OCI-LY3 (cell line): Measurements from ENCODE around the gene CCDC6.

Experiments
- H2AFZ ChIP-seq: fragments of 200-600, 300-600 bp; shearing (Covaris generic); 2 replicates; pipeline ENCODE4 v1.6.0; 2014; ENCODE audit warnings: antibody characterized with exemption, low read depth, low read length
- H3K27ac ChIP-seq: fragments of 200-600, 300-600 bp; sonication (generic); 2 replicates; pipeline ENCODE4 v1.5.1; 2014; ENCODE audit warnings: mild to moderate bottlenecking, low read length, moderate library complexity, mixed read lengths
- H3K27me3 ChIP-seq: fragments of 200-600, 300-600 bp; sonication (generic); 2 replicates; pipeline ENCODE4 v1.6.1; 2014; ENCODE audit warnings: low read depth, low read length, mixed read lengths
- H3K36me3 ChIP-seq: fragments of 200-600, 300-600 bp; sonication (generic); replicated peaks from 2 replicates; pipeline ENCODE3; 2014; ENCODE audit warnings: low read depth, low read length, mixed read lengths
- H3K4me1 ChIP-seq: fragments of 300-600, 200-600 bp; sonication (generic); 2 replicates; pipeline ENCODE4 v1.6.1; 2014; ENCODE audit warnings: low read length, mixed read lengths
- H3K4me2 ChIP-seq: fragments of 200-600, 300-600 bp; sonication (generic); 2 replicates; pipeline ENCODE4 v1.6.1; 2014; ENCODE audit warnings: low read length, mixed read lengths
- H3K4me3 ChIP-seq: fragments of 300-600, 200-600 bp; sonication (generic); 2 replicates; pipeline ENCODE4 v1.5.1; 2014; ENCODE audit warnings: antibody characterized with exemption, mild to moderate bottlenecking, low read length, moderate library complexity
- H3K79me2 ChIP-seq: fragments of 300-600, 200-600 bp; shearing (Covaris generic); 2 replicates; pipeline ENCODE4 v1.6.1; 2014; ENCODE audit warnings: mild to moderate bottlenecking, low read length, mixed read lengths
- H3K9ac ChIP-seq: fragments of 300-600, 200-600 bp; shearing (Covaris generic); 2 replicates; pipeline ENCODE4 v1.6.0; 2014; ENCODE audit warnings: mild to moderate bottlenecking, low read length, moderate library complexity
- H3K9me3 ChIP-seq: fragments of 200-600, 300-600 bp; shearing (Covaris generic); 2 replicates; pipeline ENCODE4 v1.6.1; 2014; ENCODE audit warnings: low read length, mixed read lengths; ENCODE audit not compliant: insufficient read depth
- H4K20me1 ChIP-seq: fragments of 200-600, 300-600 bp; sonication (generic); 2 replicates; pipeline ENCODE4 v1.6.1; 2016; ENCODE audit warnings: low read length, mixed read lengths; ENCODE audit not compliant: insufficient read depth
- EZH2phosphoT487 ChIP-seq: fragments of 200-600 bp; shearing (Covaris generic); IDR thresholded peaks from 2 replicates; pipeline ENCODE4 v1.6.1; 2018; ENCODE audit warnings: antibody characterized with exemption, mixed run types, low read depth
- TF ChIP-seq, protein P1 (sequence below): fragments of 200-600, 300-600 bp; sonication (generic); IDR thresholded peaks from 2 replicates; pipeline ENCODE4 v1.5.1; 2014; ENCODE audit warnings: antibody characterized with exemption, low read length, low read depth

CCDC6 gene

DNA sequence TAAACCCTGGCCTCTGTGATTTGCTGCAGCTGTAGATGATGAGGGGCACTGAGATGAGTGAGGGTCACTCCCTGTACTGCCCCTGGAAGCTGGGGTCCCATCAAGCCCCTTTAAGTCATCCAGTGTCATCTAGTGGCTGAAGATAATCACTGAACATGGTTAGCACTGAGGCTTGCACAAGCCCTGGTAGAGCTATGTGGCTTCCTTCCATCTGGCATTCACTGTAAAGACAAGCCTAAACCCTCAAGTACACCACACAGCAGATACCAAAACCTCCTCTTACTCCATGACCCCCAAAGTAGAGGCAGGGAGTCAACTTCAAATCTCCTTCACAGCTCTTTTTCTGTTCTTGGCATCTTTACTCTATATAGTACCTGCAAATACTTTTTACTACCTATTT, 80.4 kb downstream of the CCDC6 start:
- no peaks in the 10 kb centered on the region for H3K27me3 ChIP-seq
- H3K4me1 ChIP-seq, result peaks cover 14% of the 10 kb centered on the region
- no peak for TF ChIP-seq EZH2phosphoT487
- TF ChIP-seq, protein P1, sequence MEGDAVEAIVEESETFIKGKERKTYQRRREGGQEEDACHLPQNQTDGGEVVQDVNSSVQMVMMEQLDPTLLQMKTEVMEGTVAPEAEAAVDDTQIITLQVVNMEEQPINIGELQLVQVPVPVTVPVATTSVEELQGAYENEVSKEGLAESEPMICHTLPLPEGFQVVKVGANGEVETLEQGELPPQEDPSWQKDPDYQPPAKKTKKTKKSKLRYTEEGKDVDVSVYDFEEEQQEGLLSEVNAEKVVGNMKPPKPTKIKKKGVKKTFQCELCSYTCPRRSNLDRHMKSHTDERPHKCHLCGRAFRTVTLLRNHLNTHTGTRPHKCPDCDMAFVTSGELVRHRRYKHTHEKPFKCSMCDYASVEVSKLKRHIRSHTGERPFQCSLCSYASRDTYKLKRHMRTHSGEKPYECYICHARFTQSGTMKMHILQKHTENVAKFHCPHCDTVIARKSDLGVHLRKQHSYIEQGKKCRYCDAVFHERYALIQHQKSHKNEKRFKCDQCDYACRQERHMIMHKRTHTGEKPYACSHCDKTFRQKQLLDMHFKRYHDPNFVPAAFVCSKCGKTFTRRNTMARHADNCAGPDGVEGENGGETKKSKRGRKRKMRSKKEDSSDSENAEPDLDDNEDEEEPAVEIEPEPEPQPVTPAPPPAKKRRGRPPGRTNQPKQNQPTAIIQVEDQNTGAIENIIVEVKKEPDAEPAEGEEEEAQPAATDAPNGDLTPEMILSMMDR, result no peak
- no peaks in the 10 kb centered on the region for H4K20me1 ChIP-seq
- no peaks in the 10 kb centered on the region for H3K9me3 ChIP-seq
- H3K36me3 ChIP-seq, result no peaks in the 10 kb centered on the region
- H3K27ac ChIP-seq, result no peak overlapping the region
- no peaks in the 10 kb centered on the region for H3K79me2 ChIP-seq
- H3K4me2 ChIP-seq, result no peak overlapping the region
- H3K4me3 ChIP-seq, result no peak overlapping the region
- H2AFZ ChIP-seq, result no peak overlapping the region
- no peak overlapping the region for H3K9ac ChIP-seq

DNA sequence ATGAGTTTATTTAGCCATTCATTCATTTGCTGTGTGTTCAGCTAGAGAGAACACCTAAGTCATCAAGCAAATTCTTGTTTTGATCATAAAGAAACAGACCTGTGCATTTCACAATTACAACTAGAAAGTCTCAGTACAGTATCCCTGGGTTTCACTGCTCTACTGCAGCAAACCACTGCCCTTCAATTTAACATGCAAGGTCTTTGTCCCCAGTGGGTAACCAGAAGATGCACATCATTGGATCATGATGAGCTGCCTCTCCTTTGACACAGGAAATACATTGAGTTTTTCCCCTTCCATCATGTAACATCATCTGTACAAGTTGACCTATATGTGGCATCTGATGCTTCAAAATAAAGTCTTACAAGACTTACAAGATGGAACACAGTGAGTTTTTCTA, 82.6 kb downstream of the CCDC6 start:
- no peaks in the 10 kb centered on the region for H3K9me3 ChIP-seq

DNA sequence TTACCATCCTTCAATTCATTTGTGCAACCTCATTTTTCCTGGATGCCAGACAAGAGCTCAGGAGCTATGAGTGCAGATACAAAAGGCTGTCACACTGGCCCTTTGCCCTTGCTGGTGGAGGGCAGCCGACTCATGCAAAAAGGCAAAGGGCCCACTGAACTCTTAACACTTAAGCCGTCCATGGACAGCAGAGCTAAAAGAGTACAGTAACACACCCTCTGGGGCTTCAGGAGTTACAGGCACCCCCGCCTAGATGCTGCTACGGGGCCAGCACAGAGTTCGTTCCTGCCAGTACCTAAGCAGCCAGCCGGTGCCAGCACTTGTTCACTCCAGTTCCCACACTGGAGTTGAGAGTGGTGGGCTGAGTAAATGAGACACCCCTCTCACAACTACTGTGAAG, 83.2 kb downstream of the CCDC6 start:
- no peak overlapping the region for H3K27ac ChIP-seq
- no peak overlapping the region for H3K4me3 ChIP-seq
- H3K4me1 ChIP-seq, result no peaks in the 10 kb centered on the region
- H4K20me1 ChIP-seq, result no peaks in the 10 kb centered on the region
- no peak overlapping the region for H2AFZ ChIP-seq
- no peaks in the 10 kb centered on the region for H3K9me3 ChIP-seq
- H3K36me3 ChIP-seq, result no peaks in the 10 kb centered on the region
- H3K79me2 ChIP-seq, result no peaks in the 10 kb centered on the region
- no peaks in the 10 kb centered on the region for H3K27me3 ChIP-seq
- H3K9ac ChIP-seq, result no peak overlapping the region
- H3K4me2 ChIP-seq, result no peak overlapping the region
- TF ChIP-seq, protein P1, result no peak
- TF ChIP-seq EZH2phosphoT487, result no peak

More for the DNA sequence above, 82.6 kb downstream of the CCDC6 start:
- Histone ChIP-seq H3K4me3 (no peak overlapping the region), H4K20me1 (no peaks in the 10 kb centered on the region), H3K4me2 (no peak overlapping the region), H3K4me1 (peaks cover under 1% of the 10 kb centered on the region; the same call in 1 of the 2 replicates), H3K9ac (no peak overlapping the region), H3K36me3 (no peaks in the 10 kb centered on the region), H3K79me2 (no peaks in the 10 kb centered on the region), H2AFZ (no peak overlapping the region), H3K27ac (no peak overlapping the region), H3K27me3 (no peaks in the 10 kb centered on the region)
- TF ChIP-seq, protein P1, result no peak
- no peak for TF ChIP-seq EZH2phosphoT487

DNA sequence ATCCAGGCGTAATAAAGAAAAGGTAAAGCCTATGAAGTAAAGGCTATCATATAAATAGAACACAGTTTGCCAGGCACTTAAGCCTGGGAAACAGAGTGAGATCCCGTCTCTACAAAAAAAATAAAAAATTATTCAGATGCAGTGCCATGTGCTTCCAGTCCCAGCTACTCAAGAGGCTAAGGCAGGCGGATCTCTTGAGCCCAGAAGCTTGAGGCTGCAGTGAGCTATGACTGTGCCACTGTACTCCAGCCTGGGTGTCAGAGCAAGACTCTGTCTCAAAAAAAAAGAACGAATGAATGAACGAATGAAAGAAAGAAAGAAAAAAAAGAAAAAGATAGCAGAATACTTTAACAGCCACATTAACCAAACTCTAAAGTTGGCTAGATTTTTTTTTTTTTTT, 85.9 kb downstream of the CCDC6 start:
- Histone ChIP-seq H3K36me3 (no peaks in the 10 kb centered on the region), H3K4me1 (peaks cover 3% of the 10 kb centered on the region; the same call in 1 of the 2 replicates), H3K4me2 (no peak overlapping the region), H3K27ac (no peak overlapping the region), H3K79me2 (0 out of 2 replicates have a peak, but pooled peaks cover 3% of the 10 kb centered on the region), H3K9me3 (no peaks in the 10 kb centered on the region), H2AFZ (no peak overlapping the region), H3K27me3 (no peaks in the 10 kb centered on the region), H3K9ac (no peak overlapping the region), H4K20me1 (no peaks in the 10 kb centered on the region), H3K4me3 (no peak overlapping the region)
- TF ChIP-seq, protein P1, result no peak
- TF ChIP-seq EZH2phosphoT487, result no peak
